NCI-H774 (cell line): ENCODE measurements around the gene TMEM140.
"Not testable (repeated sequence)": the region's sequence is repeated elsewhere in the genome, so short reads cannot be mapped to it uniquely, and the experiment has no call there.

Experiments
- DNase-seq: peaks from one replicate; lab custom pipeline; 2025; lab: John Stamatoyannopoulos, UW

Gene TMEM140

GRCh38 chr7:135158874-135159273, 11.0 kb downstream of the TMEM140 start:
- DNase-seq, result no peak

GRCh38 chr7:135159359-135160085, 11.7 kb downstream of the TMEM140 start:
- DNase-seq, result no peak

- DNase-seq, result no peak
Observed at GRCh38 chr7:135160098-135160857, 12.4 kb downstream of the TMEM140 start.

- no peak for DNase-seq
Observed at GRCh38 chr7:135160858-135161653, 13.2 kb downstream of the TMEM140 start.

- no peak for DNase-seq
Observed at GRCh38 chr7:135161669-135162068, 13.8 kb downstream of the TMEM140 start.

- DNase-seq, result no peak
Observed at GRCh38 chr7:135162382-135163001, 14.6 kb downstream of the TMEM140 start.

- no peak for DNase-seq
Observed at GRCh38 chr7:135164357-135165061, 16.6 kb downstream of the TMEM140 start.

GRCh38 chr7:135165862-135166261, 18.0 kb downstream of the TMEM140 start:
- no peak for DNase-seq

- no peak for DNase-seq
Observed at GRCh38 chr7:135166338-135166990, 18.6 kb downstream of the TMEM140 start.

- DNase-seq, result no peak
Observed at GRCh38 chr7:135167365-135167917, 19.6 kb downstream of the TMEM140 start.

- DNase-seq, result no peak
Observed at GRCh38 chr7:135168001-135168400, 20.1 kb downstream of the TMEM140 start.

- DNase-seq, result no peak
Observed at GRCh38 chr7:135168489-135169140, 20.7 kb downstream of the TMEM140 start.

GRCh38 chr7:135169141-135169963, 21.5 kb downstream of the TMEM140 start:
- DNase-seq, result no peak

- no peak for DNase-seq
Observed at GRCh38 chr7:135169964-135170273, 22.0 kb downstream of the TMEM140 start.

- DNase-seq, result peak; percentile 94
Observed at GRCh38 chr7:135170274-135170997, 22.6 kb downstream of the TMEM140 start, which contains the start of gene CYREN. TSS of gene CYREN (minus strand) at chr7:135170707. CDS start at chr7:135168922, 1,785 bp downstream.

GRCh38 chr7:135170998-135171481, 23.2 kb downstream of the TMEM140 start:
- DNase-seq, result not testable (repeated sequence)

GRCh38 chr7:135171581-135172291, 23.9 kb downstream of the TMEM140 start:
- DNase-seq, result not testable (repeated sequence)

GRCh38 chr7:135173916-135174315, 26.0 kb downstream of the TMEM140 start:
- DNase-seq, result not testable (repeated sequence)
